Measurements from ENCODE around the gene CSF1. TPM values are rescaled to one million over a fixed set of nuclear protein-coding genes. Genes with fewer than 3 reads are reported as not detected.
A peak's percentile ranks its signal among the peaks of the same experiment; 100 is the strongest.
"Not testable (repeated sequence)": the region's sequence is repeated elsewhere in the genome, so short reads cannot be mapped to it uniquely, and the experiment has no call there.

The CSF1 gene
- total and polyA plus RNA-seq, 5 donors, result 13.5 to 22.6 (median 16.6) TPM

DNA sequence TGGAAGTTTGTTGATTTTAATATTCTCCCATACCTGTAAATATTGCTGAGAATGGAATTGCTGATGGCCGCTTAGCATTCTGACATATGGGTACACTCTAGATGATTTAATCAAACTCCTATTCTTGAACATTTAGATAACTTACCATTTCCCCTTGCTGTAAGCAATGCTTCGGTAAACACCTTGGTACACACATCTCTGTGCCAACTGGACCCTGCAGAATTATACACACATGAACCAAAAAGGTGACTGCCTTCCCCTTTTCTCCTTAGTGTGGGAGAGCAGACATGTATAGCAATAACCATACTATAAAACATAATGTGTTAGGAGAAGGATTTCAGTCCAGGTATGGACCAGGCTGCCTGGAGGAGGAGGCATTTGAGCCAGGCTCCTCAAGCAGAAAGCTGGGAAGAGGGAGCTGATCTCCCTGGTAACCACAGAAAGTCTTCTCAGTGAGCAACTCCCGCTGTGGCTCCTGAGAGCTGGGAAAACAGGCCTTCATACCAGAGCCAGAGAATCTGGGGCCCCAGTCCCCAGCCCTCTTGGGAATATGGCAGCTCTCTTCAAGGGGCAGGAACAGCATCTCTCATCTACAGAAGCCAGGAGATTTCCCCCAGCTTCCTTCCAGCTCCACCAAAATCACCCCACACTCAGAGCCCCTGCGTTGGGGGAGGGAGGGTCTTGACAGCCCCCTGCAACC lies 33.9 kb upstream of the CSF1 start:
- Histone ChIP-seq H3K27me3 (ENCODE audit: control insufficient read depth, insufficient read depth) (no peaks in the 10 kb centered on the region), H3K27ac (ENCODE audit: low read length) (peak overlapping the region; percentile 78), H3K9me3 (ENCODE audit: control insufficient read depth, low read length) (no peaks in the 10 kb centered on the region), H3K4me1 (ENCODE audit: control insufficient read depth, insufficient read depth, low read length) (no peaks in the 10 kb centered on the region), H3K4me3 (ENCODE audit: low read length) (no peak overlapping the region)
- WGBS, result 68% methylated on average over 4 of the region's 4 CpGs
- DNase-seq (no peak), ATAC-seq (peak; percentile 9 to 15)
- intact Hi-C loops (cut with DNase I), result no loop called here

DNA sequence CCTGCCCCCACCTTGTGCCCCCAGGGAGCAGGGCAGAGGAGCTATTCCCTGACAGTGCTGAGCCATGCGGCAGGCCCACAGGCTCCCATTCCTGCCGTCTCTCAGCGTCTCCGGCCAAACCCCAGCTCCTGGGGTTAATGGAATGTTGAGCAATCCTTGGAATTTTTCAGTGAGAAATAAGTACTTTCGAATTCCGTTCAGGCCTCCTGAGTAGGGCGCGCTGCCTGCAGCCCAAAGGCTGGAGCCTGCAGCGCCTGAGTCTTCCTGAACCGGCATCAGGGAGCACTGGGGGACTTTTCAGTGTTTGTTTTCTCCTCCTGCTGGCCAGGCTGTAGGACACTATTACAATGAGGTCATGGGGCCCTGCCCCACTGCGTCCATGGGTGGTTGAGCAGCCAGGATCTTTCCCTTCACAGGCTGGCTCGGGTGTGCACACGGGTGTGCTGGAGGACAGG lies 33.3 kb upstream of the CSF1 start:
- no peak overlapping the region for H3K4me3 ChIP-seq (ENCODE audit: low read length)
- intact Hi-C loops (cut with DNase I), result no loop called here

GRCh38 chr1:109877776-109878175 lies 32.9 kb upstream of the CSF1 start:
- intact Hi-C loops (cut with DNase I), result no loop called here
- no peaks in the 10 kb centered on the region for H3K4me1 ChIP-seq (ENCODE audit: control insufficient read depth, insufficient read depth, low read length)
- peak overlapping the region; percentile 58 for H3K27ac ChIP-seq (ENCODE audit: low read length)
- ATAC-seq, result no peak
- H3K4me3 ChIP-seq (ENCODE audit: low read length), result no peak overlapping the region
- H3K9me3 ChIP-seq (ENCODE audit: control insufficient read depth, low read length), result no peaks in the 10 kb centered on the region
- no peaks in the 10 kb centered on the region for H3K27me3 ChIP-seq (ENCODE audit: control insufficient read depth, insufficient read depth)
- no peak for DNase-seq
- WGBS, result 50% methylated on average over 3 of the region's 3 CpGs

More for the DNA sequence above, 33.3 kb upstream of the CSF1 start:
- DNase-seq (peak; percentile 81 to 91 (median 90)), ATAC-seq (peak; percentile 89 to 94)
- 38% methylated on average over 13 of the region's 13 CpGs for WGBS
- H3K4me1 ChIP-seq (ENCODE audit: control insufficient read depth, insufficient read depth, low read length), result no peaks in the 10 kb centered on the region
- H3K27ac ChIP-seq (ENCODE audit: low read length), result peak overlapping the region; percentile 78
- H3K9me3 ChIP-seq (ENCODE audit: control insufficient read depth, low read length), result no peaks in the 10 kb centered on the region
- H3K27me3 ChIP-seq (ENCODE audit: control insufficient read depth, insufficient read depth), result no peaks in the 10 kb centered on the region

DNA sequence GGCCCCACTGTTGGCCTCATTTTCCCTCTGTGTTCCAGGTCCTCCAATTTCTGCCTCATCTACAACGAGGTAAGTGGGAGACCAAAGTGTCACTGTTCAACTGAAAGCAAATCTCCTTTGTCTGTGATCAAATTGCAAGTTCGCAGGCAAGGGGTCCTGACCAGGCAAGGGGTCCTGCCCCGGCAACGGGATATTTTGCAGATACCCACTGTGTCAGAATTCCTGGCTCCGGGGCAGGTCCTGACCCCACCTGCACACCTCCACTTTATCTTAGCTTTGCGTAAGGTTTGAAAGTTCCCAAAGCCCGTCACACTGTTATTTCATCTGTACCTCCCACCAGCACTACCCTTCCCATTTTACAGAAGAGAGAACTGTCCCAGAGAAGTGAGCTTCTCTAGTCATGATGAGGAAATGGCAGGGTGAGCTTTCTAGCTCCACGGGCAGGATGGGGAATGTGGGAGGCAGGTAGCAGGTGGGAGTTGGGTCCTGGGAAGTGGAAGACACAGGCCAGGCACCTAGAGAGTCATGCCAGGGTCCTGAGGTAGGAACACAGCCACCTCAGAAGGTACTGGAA lies 32.0 kb upstream of the CSF1 start:
- H3K27ac ChIP-seq (ENCODE audit: low read length), result no peak overlapping the region
- WGBS, result 86% methylated on average over 8 of the region's 8 CpGs
- intact Hi-C loops (cut with DNase I), result no loop called here

GRCh38 chr1:109879371-109879770 lies 31.3 kb upstream of the CSF1 start:
- H3K27me3 ChIP-seq (ENCODE audit: control insufficient read depth, insufficient read depth); intact Hi-C loops (cut with DNase I); H3K4me3 ChIP-seq (ENCODE audit: low read length); DNase-seq; H3K27ac ChIP-seq (ENCODE audit: low read length); H3K9me3 ChIP-seq (ENCODE audit: control insufficient read depth, low read length); H3K4me1 ChIP-seq (ENCODE audit: control insufficient read depth, insufficient read depth, low read length); ATAC-seq: not testable (repeated sequence)
- WGBS, result 89% methylated on average over 6 of the region's 6 CpGs

More for the DNA sequence above, 32.0 kb upstream of the CSF1 start:
- no peak overlapping the region for H3K4me3 ChIP-seq (ENCODE audit: low read length)
- H3K27me3 ChIP-seq (ENCODE audit: control insufficient read depth, insufficient read depth), result no peaks in the 10 kb centered on the region
- peaks cover under 1% of the 10 kb centered on the region for H3K4me1 ChIP-seq (ENCODE audit: control insufficient read depth, insufficient read depth, low read length)
- ATAC-seq (no peak), DNase-seq (no peak)
- no peaks in the 10 kb centered on the region for H3K9me3 ChIP-seq (ENCODE audit: control insufficient read depth, low read length)

DNA sequence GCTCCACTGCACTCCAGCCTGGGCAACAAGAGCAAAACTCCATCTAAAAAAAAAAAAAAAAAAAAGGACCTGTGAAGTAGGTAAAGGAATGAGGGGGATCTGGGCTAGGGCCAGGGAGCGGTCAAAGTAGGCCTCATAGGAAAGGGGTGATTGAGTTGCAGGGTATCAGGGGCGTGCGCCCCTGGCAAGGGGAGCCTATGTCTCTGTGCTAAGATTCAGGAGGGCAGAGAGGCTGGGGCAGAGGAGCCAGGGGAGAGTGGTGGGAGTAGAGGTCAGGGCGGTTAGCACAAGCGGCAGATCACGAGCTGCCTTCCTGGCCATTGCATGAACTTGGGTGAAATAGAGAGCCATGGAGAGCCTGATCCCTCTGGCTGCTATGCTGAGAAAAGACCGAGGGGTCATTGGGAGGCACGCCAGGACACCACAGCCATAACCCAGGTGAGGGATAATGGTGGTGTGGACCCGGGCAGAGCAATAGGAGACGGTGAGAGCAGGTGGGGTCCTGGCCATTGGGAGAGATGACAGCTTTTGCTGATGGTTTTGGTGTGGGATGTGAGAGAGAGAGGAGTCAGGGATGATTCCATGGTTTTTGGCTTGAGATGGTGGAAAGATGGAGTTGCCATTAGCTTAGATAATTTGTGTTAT lies 30.6 kb upstream of the CSF1 start:
- ATAC-seq, result no peak
- Histone ChIP-seq H3K4me3 (ENCODE audit: low read length) (no peak overlapping the region), H3K4me1 (ENCODE audit: control insufficient read depth, insufficient read depth, low read length) (peaks cover 8% of the 10 kb centered on the region), H3K27ac (ENCODE audit: low read length) (no peak overlapping the region), H3K27me3 (ENCODE audit: control insufficient read depth, insufficient read depth) (no peaks in the 10 kb centered on the region), H3K9me3 (ENCODE audit: control insufficient read depth, low read length) (no peaks in the 10 kb centered on the region)
- intact Hi-C loops (cut with DNase I), result no loop called here
- no peak for DNase-seq
- WGBS, result 89% methylated on average over 10 of the region's 10 CpGs

GRCh38 chr1:109880971-109881894 lies 29.4 kb upstream of the CSF1 start:
- H3K4me1 ChIP-seq (ENCODE audit: control insufficient read depth, insufficient read depth, low read length), result peaks cover 8% of the 10 kb centered on the region
- ATAC-seq (peak in 1 of 2 donors; percentile 2), DNase-seq (peak in 1 of 3 donors; percentile 52)
- H3K27me3 ChIP-seq (ENCODE audit: control insufficient read depth, insufficient read depth), result no peaks in the 10 kb centered on the region
- H3K4me3 ChIP-seq (ENCODE audit: low read length), result no peak overlapping the region
- H3K9me3 ChIP-seq (ENCODE audit: control insufficient read depth, low read length), result no peaks in the 10 kb centered on the region
- intact Hi-C loops (cut with DNase I), result no loop called here
- H3K27ac ChIP-seq (ENCODE audit: low read length), result no peak overlapping the region
- 73% methylated on average over 20 of the region's 20 CpGs for WGBS

GRCh38 chr1:109881906-109882287 lies 28.8 kb upstream of the CSF1 start:
- no peak overlapping the region for H3K4me3 ChIP-seq (ENCODE audit: low read length)
- ATAC-seq, result no peak
- DNase-seq, result no peak
- intact Hi-C loops (cut with DNase I), result no loop called here
- no peaks in the 10 kb centered on the region for H3K27me3 ChIP-seq (ENCODE audit: control insufficient read depth, insufficient read depth)
- peaks cover 8% of the 10 kb centered on the region for H3K4me1 ChIP-seq (ENCODE audit: control insufficient read depth, insufficient read depth, low read length)
- no peak overlapping the region for H3K27ac ChIP-seq (ENCODE audit: low read length)
- WGBS, result 90% methylated on average over 4 of the region's 4 CpGs
- no peaks in the 10 kb centered on the region for H3K9me3 ChIP-seq (ENCODE audit: control insufficient read depth, low read length)

DNA sequence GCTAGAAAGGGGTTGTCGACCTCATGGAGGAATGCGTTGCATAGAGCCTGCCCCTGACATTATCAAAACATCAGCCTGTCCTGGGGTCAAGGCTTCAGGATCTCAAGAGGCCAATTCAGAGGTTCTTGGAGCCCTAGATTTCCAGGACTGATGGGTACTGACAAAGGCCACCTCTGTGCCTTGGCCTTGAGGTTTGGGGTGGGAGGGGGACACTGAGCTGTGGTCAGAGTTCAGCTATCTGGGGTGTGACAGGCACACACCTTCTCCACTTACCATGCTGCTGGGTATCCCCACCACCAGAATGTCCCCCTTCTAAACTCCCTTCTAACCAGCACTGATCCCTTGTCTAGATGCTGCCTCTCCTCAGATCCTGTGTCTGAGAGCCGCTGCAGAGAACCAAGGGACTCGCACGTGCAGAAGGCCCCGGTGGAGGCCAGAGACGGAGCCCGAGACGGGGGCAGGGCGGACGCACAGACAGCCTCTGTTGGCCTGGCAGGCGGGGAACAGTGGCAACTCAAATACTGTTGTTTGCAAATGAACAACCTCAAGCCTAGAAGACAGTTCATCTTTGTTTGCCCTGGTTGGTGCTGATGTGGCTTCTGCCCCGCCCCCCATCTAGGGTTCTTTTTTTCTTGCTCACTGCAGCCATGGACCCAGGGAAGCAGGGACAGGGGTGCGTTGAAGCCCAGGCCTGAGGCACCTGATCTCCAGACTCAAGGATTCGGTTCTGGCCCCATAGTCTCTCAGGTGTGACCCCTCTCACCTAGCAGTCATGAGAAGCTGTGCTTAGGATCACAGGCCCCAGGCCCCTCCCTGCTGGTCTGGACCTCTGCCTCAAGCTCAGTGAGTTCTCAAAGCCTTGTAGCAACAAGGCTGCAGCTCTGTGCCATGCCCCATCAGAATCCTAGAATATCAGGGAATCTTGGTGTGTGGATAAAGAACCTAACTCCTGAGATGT lies 28.1 kb upstream of the CSF1 start:
- no peak overlapping the region for H3K27ac ChIP-seq (ENCODE audit: low read length)
- H3K4me3 ChIP-seq (ENCODE audit: low read length), result no peak overlapping the region
- 89% methylated on average over 15 of the region's 15 CpGs for WGBS
- ATAC-seq (no peak), DNase-seq (no peak)
- no peaks in the 10 kb centered on the region for H3K27me3 ChIP-seq (ENCODE audit: control insufficient read depth, insufficient read depth)
- intact Hi-C loops (cut with DNase I), result no loop called here
- peaks cover 8% of the 10 kb centered on the region for H3K4me1 ChIP-seq (ENCODE audit: control insufficient read depth, insufficient read depth, low read length)
- no peaks in the 10 kb centered on the region for H3K9me3 ChIP-seq (ENCODE audit: control insufficient read depth, low read length)
